HG03280 (cell line): ENCODE results near the gene MEIS1.

Experiments used
- ATAC-seq: cut with Tn5 transposase; IDR thresholded peaks from one replicate; pipeline ENCODE4 v1.9.1; 2021; ENCODE audit warnings: mild to moderate bottlenecking, moderate library complexity; ENCODE audit not compliant: unreplicated experiment

MEIS1 gene

DNA sequence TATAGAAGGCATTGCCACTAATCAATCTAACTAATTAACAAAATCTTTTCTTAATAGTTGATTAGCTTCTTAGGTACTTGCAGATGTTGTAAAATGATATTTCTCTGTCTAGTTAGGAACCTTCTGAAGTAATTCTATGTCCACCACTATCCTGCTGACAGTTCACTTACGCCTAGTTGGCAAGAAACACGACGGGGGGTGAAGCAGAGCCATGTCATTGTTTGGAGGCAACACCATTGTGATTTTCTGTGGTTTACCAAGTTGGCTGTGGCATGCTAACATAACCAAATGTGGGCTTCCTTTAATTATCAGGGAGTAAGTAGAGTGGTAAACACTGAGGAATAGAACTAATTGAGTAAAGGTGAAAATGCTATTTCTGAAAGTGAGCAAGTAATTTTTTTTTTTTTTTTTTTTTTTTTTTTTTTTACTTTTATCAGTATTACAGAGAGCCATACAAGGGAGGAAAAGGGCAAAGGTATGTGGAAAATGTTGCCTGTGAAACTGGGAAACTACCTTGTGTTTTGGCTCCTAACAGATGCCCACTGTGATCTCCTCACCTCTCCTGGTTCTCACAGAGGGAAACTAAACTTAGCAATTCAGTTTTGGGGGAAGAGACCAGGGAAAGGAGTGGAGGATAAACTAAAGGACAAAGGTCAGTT lies 126.8 kb downstream of the MEIS1 start:
- ATAC-seq = no peak

DNA sequence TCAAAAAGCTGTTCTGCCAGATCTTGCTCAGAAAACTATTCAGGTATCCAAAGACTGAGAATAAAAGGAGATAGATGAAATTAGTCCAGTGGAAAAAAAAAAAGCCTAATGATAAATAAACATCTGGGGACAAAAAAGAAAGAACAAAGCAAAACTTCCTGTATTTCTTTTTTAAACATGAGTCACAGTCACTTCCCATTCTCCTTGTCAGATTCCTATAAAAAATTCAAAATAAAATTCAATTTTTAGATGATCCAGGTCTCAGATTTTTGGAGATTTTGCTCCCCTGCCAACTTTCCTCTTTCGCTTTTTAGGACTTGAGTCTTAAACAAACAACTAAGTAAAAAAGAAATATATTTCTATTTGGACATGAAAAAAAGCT lies 127.4 kb downstream of the MEIS1 start:
- ATAC-seq = no peak

DNA sequence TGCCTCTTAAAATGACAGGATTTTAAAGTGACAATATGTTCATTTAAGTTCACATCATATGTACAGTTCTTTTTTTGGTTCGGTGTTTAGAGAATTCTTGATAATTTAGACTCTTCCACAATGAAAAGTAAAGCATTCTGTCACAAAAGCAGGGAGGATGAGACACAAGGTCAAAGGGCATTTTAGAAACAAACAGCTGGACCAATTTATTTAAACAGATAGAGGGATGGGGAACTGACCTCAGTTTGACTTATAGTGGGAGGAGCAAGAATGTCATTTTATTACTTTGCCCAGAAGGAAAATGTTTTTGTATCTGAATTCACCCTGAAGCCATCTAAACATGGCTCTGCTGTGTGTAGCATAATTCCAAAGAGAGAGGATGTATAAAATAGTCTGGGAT lies 128.5 kb downstream of the MEIS1 start:
- ATAC-seq = no peak

DNA sequence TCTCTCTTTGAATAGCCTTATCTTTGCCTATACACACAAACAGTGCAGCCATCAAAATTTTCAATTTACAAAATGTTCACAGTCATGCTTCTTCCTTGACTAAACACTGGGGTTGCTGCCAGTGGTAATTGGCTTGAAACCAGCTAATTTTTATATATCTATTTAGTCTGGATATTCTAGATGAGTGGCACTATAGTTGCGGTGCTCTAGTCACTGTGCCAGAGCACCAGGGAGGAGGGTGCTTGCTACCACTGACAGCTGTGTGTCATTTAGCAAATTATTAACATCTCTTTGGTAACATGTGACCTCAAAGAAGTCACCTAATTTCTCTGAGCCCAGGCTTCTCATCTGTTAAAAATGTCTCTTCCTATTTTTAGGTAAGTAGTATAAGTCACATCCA lies 130.4 kb downstream of the MEIS1 start:
- ATAC-seq = no peak

DNA sequence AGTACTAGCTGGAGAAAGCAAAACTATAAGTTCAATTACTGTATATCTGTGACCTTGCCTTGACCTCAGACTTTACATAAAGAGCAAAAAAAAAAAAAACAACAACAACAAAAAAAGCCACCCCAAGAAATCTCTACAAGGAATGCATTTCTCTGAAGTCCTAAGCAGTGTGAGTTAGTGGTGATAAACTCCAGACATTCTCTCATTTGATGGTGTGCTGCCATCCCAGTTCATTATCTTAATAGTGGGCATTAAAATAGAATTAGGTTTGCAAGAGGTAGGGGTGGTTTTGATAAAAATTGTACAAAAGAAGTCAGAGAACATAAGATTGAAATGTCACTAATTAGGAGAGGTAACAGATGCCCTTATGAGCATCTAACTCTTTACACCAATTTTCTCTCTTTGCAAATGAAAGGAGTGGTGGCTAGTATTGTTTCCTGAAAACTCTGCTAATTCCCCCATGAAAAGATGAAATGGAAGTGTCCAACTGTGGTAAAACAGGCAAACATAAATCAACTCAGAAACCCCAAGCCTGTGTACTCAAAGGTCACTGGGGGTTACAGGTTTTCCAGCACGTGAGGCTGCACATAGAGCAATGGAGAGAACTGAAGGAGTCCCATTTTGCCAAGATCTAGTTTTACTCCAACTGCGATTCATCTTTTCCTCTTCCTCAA lies 131.9 kb downstream of the MEIS1 start:
- ATAC-seq = no peak

DNA sequence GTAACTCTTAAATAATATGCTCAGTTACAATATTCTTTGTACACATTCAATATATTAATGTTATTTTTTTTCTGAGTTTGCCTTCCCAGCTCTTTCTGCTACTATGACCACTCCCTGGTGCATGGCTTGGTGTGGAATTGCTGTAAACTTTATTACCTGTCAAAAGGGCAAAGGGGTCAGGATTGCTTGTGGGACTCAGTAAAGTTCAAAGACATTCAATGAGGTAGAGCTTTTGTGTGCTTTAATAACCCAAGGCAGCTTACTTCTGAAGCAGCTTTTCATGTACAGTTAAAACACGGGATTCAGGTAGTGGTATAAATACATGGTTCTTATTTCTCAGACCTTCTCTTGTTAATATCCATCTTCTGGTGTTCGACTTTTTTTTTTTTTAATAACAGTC lies 132.8 kb downstream of the MEIS1 start:
- no peak for ATAC-seq

DNA sequence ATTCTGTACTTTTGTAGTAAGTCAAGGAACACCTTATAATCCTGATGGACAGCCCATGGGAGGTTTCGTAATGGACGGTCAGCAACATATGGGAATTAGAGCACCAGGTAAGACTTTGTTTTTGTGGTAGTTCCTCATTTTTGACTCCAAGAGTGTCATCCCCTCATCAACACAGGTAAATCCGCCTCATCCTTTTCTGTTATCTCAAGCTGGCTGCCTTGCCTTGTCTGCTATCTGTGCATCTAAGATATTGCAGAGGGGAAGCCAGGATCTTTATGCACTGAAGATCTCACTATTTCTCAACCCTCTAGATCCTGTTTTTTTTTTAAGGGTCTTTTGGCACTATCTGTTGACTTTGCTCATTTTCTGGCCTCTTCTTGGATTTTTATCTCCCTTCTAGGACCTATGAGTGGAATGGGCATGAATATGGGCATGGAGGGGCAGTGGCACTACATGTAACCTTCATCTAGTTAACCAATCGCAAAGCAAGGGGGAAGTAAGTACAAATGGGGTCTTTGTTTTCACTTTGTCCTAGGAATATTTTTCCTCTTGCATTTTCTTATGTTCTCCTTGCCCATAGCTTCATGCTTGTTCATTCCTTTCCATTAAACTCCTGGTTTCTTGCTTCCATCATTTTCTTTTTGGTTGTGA lies 133.8 kb downstream of the MEIS1 start:
- no peak for ATAC-seq

DNA sequence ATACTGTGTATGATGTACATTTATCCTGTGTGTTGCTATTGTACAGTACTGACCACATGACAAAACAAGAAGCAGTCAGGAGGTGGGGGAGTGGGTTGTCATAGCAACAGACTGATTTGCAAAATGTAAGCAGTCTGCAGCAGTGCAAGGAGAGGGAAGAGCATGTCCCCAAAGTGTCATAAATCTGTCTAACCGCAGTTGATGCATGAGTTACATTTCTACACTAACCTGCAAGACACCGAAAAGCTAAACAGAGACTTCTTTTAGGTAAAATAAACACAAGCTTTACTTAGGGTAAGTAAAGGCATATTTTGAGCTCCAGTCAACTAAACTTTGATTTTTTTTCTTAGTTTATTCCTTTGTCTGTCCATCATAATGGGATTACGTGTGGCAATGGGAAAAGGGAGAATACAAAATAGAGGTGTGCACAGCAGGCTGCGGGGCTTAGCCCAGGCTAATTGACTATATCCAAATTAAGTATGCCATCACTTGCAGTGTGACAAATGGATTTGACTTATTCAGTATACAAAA lies 134.5 kb downstream of the MEIS1 start:
- no peak for ATAC-seq

DNA sequence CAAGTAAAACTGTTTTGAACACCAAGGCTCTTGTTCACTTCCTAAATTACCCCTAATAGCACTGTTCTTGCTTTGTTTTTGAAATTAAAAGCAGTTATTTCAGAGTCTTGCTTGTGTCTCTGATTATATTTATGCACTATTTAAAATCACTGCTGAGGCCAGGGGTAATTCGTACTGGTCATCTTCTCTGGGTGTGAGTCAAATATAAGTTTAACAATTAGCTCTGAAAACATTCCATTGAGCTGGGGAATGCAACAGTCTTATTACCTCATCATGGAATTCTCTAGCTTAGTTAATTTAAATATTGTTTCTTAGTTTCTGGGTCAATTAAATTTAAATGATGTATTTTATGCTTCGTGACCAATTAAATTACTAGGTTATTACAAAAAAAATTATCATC lies 135.0 kb downstream of the MEIS1 start:
- no peak for ATAC-seq

DNA sequence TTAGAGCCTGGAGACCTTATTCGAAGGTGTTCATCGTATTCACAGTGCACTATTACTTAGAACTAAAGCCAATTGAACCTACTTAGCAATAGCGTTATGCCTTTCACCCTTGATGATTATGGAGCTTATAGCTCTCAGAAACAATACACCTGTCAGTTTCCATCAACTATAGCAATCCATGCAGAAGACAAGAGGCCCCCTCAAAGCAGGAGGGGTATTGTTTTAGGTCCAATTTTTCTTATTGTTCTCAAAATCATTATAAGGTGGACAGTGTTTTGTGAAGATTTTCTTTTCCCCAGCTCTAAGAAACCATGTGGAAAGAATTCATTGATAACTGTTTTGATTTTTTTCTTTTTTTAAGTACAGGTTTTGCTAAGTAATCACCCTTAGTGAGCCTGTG lies 135.5 kb downstream of the MEIS1 start:
- no peak for ATAC-seq

DNA sequence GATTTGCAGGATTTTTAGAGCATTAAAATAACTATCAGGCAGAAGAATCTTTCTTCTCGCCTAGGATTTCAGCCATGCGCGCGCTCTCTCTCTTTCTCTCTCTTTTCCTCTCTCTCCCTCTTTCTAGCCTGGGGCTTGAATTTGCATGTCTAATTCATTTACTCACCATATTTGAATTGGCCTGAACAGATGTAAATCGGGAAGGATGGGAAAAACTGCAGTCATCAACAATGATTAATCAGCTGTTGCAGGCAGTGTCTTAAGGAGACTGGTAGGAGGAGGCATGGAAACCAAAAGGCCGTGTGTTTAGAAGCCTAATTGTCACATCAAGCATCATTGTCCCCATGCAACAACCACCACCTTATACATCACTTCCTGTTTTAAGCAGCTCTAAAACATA lies 137.0 kb downstream of the MEIS1 start:
- ATAC-seq = no peak

DNA sequence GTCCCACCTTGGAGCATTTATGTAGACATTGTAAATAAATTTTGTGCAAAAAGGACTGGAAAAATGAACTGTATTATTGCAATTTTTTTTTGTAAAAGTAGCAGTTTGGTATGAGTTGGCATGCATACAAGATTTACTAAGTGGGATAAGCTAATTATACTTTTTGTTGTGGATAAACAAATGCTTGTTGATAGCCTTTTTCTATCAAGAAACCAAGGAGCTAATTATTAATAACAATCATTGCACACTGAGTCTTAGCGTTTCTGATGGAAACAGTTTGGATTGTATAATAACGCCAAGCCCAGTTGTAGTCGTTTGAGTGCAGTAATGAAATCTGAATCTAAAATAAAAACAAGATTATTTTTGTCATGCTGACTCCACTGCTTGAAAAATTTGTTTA lies 137.5 kb downstream of the MEIS1 start:
- ATAC-seq = no peak

DNA sequence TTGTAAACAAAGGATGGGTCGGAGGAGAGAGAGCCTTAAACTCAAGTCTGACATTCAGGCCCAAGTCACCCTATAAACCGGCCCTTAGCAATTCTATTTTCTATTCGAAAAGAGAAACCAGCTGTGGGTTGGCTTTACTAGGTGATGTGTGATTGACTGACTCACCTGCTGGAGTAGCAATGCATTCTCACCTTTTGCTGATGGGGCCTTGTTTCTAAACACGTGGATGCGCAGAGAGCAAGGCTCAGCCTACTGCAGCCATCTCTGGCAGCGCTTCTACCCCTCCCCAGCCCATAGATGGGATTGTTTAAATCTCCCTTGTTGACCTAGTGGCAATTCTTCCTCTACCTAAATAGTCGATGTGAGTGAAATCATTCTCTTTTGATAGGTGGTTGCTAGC lies 138.5 kb downstream of the MEIS1 start:
- no peak for ATAC-seq

DNA sequence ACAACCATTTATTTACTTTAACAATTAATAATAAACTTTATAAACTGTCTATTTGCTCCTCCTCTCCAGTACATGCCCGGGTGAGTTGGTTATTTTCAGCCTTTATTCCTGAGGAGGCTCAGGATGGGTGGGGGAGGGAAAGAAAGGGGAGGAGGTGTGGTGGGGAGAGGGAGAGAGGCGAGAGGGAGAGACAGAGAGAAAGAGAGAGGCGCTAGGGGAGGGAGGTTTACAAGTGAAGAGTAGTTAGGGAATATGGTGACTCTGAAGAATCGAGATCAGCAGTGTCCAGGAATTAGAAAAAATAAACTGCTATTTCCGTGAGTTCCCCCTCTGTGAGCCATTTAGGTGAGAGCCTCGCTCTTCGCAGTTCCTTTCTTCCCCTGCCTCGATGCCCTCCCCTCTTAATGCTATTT lies 138.9 kb downstream of the MEIS1 start:
- ATAC-seq = no peak

DNA sequence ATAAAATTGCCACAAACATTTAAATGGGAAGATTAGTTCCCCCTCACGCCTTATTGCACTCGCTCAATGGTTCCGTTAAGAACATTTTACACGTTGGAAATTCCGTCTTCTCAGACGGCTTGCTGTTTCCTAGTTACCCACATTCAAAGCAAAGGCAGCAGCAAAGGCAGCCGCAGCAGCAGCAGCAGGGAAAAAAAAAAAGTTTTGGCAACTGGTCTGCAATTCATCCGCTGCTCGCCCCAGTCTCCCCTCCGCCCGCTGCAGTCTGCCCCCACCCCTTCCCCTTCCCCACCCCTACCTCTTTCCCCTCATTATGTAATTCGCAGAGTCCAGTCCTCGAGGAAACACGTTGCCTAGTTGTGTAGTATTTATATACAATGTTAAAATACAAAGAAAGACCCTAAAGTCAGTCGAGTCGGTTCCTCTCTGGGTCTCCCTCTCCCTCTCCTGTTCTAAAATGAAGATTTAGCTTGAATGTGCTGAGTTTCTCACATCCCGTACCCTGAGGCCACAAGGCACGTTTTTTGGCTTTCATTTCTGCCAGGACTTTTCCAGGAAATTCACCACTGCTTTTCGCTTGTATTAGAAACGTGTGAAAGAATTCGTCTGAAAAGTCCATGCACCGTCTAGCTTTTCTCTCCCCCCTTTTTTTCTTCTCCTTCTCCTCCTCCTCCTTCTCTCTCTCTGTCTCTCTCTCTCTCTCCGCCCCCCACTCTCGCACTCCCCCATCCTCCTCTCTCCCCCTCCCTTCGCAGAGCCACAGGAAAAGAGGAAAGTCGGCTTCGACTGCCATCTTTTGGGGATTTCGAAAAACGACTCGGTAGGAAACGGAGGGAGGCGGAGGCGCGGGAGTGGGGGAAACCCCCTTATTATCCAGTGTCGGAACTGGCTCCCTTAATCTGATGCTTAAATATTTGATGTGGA lies 140.0 kb downstream of the MEIS1 start:
- ATAC-seq = no peak

DNA sequence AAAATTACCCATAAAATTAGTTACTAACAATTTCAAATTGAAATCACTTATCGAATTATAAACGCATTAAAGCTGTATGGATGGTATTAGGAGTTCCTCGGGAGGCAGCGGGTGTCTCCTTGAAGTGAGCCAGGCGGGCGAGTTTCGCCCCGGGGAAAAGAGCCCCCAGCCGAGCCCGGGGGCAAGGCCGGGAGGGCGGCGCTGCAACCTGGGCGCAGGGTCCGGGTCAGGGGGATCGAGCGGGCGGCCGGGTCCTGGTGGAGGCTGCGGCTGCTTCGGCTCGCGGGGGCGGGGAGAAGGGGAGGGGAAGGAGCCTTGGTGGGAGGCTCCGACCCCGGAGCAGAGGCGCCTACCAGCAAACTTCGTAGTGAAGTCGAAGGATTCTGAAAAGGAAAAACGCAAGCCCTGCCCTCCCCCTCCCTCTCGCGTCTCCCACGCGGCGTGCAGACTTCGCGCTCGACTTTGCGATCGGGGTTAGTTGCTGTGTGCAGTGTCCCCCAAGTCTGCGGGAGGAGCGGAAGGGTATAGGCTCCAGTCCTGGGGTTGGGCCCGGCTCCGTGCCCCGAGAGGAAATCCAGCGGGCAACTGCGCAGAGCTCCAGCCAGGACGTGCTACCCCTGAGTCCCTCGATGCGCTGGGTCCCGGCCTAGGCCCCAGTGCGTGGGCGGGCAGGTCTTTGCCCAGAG lies 140.8 kb downstream of the MEIS1 start:
- ATAC-seq = no peak

DNA sequence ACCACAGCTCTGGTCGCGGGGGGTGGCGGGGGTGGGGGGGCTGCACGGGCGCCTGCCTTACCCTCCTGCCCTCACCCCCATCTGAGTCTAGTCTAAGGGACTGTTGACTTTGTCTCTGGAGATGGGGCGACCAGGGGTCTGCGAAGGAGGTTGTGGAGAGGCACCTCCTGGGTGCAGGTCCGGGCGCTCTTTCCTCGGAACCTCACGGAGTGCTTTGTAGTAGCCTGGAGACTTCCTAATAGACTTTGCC lies 141.3 kb downstream of the MEIS1 start:
- ATAC-seq = no peak

DNA sequence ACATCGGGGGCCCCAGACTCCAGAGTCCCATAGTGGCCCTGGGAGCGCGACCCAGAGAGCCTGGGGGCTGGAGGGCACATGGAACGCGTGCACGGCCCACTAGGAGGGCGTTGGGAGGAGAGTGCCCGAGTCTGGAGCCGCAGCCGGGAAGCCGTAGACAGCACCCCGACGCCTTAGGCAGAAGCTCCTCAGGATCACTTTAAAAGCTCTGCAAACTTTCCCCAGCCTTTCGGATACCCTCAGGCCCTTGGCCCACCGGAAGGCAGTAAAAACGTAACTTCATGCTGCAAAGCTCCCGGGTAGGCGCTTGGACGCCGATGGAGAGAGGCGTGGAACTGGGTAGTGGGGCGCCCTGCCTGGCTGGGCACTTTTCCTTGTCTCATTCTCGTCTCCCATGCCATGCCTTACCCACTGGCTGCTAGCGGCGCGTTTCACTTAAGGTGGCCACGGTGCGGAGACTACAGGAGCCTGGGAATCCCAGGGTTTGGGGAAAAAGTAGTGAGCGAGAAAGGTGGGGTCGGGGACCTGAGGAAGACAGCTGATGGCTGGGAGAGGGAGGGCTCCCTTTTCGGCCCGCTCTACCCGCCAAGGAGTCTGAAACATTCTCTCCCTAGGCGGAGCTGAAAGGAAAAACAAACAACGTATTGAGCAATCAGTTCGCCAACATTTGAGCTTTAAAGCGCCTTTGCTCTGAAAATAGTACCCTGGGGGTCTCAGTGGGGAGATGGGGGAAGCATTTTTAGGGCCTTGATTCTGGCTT lies 141.8 kb downstream of the MEIS1 start:
- ATAC-seq = no peak

DNA sequence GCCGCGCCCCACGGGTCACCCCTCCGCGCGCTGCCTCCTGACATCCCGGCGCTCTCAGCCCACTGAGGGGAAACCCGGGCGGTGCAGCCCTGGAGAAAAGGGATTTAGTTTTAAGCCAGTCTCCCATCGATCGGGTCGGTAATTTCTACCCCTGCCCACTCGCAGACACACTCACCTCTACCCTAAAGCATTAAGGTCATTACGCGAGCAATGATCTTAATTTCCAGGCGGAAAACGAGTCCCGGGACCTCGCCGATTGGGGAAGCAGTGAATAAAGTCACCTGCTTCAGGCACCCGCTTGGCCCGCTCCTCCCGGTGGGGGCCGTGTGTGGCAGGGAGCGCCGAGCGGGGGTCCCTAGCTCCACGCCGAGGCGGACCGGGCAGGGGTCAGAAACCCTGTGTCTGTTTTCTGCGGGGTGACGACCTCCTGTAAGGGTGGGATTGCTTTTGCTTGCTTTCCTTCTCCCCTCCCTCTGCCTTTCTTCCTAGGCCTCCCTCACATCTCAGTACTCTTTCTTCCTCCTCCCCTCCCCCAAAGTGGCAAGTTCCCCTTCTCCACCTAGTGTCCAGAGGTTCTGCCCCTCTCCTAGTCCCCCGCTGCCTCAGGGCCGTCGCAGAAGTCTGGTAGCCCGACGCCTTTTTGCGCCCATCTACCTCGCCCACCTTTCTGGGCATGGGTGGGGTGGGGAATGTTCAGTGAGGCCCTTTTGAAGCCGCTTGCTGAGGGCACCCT lies 142.6 kb downstream of the MEIS1 start:
- no peak for ATAC-seq
